ENCODE measurements around the gene IL24. TPM values are rescaled to one million over a fixed set of nuclear protein-coding genes. Genes with fewer than 3 reads are reported as not detected.

The IL24 gene
- total and polyA plus RNA-seq, 2 donors (not counting 1 experiment from before 2014, with no cell fraction given), result not detected

- CTCF ChIA-PET, result interaction anchor here (0.9 to 13.0 kb wide), 58 partner anchors 9 to 542 kb away, joined by 3 to 723 read pairs (median 6); partner anchors contain the start of genes CR2, DYRK3, FCMR and IL10
- TF ChIP-seq, protein P1, sequence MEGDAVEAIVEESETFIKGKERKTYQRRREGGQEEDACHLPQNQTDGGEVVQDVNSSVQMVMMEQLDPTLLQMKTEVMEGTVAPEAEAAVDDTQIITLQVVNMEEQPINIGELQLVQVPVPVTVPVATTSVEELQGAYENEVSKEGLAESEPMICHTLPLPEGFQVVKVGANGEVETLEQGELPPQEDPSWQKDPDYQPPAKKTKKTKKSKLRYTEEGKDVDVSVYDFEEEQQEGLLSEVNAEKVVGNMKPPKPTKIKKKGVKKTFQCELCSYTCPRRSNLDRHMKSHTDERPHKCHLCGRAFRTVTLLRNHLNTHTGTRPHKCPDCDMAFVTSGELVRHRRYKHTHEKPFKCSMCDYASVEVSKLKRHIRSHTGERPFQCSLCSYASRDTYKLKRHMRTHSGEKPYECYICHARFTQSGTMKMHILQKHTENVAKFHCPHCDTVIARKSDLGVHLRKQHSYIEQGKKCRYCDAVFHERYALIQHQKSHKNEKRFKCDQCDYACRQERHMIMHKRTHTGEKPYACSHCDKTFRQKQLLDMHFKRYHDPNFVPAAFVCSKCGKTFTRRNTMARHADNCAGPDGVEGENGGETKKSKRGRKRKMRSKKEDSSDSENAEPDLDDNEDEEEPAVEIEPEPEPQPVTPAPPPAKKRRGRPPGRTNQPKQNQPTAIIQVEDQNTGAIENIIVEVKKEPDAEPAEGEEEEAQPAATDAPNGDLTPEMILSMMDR (IDR thresholded peaks at IDR 0.05), result peak; percentile 86
- no peak for TF ChIP-seq EZH2 (IDR thresholded peaks at IDR 0.05; ENCODE audit: borderline replicate concordance, insufficient read depth, low read depth, low read length, poor library complexity, severe bottlenecking)
- Histone ChIP-seq H4K20me1 (ENCODE audit: control insufficient read depth, insufficient read depth, low read length, poor library complexity, severe bottlenecking) (peaks cover 100% of the 10 kb centered on the region), H3K9me3 (ENCODE audit: control extremely low read depth in 1 of 3, control insufficient read depth in 2 of 3, insufficient read depth in 1 of 3, low read length in 2 of 3) (no peaks in the 10 kb centered on the region), H3K27me3 (replicated peaks in 1 of 4; ENCODE audit: control extremely low read depth in 1 of 4, control insufficient read depth in 3 of 4, insufficient read depth in 4 of 4, low read length in 3 of 4) (no peaks in the 10 kb centered on the region), H3K4me2 (replicated peaks; ENCODE audit: low read depth, low read length, poor library complexity, severe bottlenecking) (peak overlapping the region; percentile 81), H3K4me3 (ENCODE audit: control extremely low read depth in 1 of 5, extremely low read depth in 1 of 5, insufficient read depth in 1 of 5, low read depth in 2 of 5, low read length in 4 of 5) (peak overlapping the region in 4 of 5 experiments; percentile 8 to 32 (median 18)), H3K36me3 (replicated peaks in 1 of 2; ENCODE audit: control extremely low read depth in 1 of 2, control insufficient read depth in 1 of 2, extremely low read depth in 1 of 2, insufficient read depth in 2 of 2, low read length in 1 of 2) (peaks cover 13 to 93% of the 10 kb centered on the region in 2 experiments), H3K27ac (ENCODE audit: low read length in 2 of 2) (peak overlapping the region; percentile 30 to 88), H3K4me1 (ENCODE audit: control insufficient read depth in 2 of 2, insufficient read depth in 2 of 2, low read length in 2 of 2) (peaks cover 97 to 99% of the 10 kb centered on the region in 2 donors), H3K9ac (ENCODE audit: low read length) (peak overlapping the region; percentile 96), H3K79me2 (ENCODE audit: control insufficient read depth, insufficient read depth, low read length) (peaks cover 90% of the 10 kb centered on the region), H2AFZ (ENCODE audit: insufficient read depth, low read depth, low read length, poor library complexity, severe bottlenecking) (no peak overlapping the region)
- Mint-ChIP-seq H3K4me1 (peaks cover 94% of the 10 kb centered on the region), H3K4me3 (no peak overlapping the region), H3K27me3 (no peaks in the 10 kb centered on the region), H3K9me3 (ENCODE audit: insufficient read depth) (no peaks in the 10 kb centered on the region), H3K27ac (peak overlapping the region; percentile 87)
- WGBS (ENCODE audit: insufficient coverage), result 32% methylated on average over 6 of the region's 7 CpGs
- peak; percentile 84 for DNase-seq
- intact Hi-C loops (cut with micrococcal nuclease), result loop anchor here (1.0 to 10.0 kb wide), 6 partner anchors 11 to 438 kb away; partner anchors contain the start of genes IKBKE and IL20
- ATAC-seq (ENCODE audit: low read depth), result peak; percentile 62
- POLR2A ChIA-PET, result interaction anchor here (0.7 to 8.6 kb wide), 10 partner anchors 9 to 300 kb away, joined by 3 to 69 read pairs (median 5); partner anchors contain the start of genes EIF2D and FCMR
Measured at GRCh38 chr1:206912445-206913095, 15.3 kb downstream of the IL24 start.
